GM21367 (cell line): ENCODE results near the gene TFE3.

Source experiments
- ATAC-seq: cut with Tn5 transposase; IDR thresholded peaks from one replicate; pipeline ENCODE4 v1.9.1; 2021; ENCODE audit not compliant: unreplicated experiment

Gene TFE3, protein sequence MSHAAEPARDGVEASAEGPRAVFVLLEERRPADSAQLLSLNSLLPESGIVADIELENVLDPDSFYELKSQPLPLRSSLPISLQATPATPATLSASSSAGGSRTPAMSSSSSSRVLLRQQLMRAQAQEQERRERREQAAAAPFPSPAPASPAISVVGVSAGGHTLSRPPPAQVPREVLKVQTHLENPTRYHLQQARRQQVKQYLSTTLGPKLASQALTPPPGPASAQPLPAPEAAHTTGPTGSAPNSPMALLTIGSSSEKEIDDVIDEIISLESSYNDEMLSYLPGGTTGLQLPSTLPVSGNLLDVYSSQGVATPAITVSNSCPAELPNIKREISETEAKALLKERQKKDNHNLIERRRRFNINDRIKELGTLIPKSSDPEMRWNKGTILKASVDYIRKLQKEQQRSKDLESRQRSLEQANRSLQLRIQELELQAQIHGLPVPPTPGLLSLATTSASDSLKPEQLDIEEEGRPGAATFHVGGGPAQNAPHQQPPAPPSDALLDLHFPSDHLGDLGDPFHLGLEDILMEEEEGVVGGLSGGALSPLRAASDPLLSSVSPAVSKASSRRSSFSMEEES

DNA sequence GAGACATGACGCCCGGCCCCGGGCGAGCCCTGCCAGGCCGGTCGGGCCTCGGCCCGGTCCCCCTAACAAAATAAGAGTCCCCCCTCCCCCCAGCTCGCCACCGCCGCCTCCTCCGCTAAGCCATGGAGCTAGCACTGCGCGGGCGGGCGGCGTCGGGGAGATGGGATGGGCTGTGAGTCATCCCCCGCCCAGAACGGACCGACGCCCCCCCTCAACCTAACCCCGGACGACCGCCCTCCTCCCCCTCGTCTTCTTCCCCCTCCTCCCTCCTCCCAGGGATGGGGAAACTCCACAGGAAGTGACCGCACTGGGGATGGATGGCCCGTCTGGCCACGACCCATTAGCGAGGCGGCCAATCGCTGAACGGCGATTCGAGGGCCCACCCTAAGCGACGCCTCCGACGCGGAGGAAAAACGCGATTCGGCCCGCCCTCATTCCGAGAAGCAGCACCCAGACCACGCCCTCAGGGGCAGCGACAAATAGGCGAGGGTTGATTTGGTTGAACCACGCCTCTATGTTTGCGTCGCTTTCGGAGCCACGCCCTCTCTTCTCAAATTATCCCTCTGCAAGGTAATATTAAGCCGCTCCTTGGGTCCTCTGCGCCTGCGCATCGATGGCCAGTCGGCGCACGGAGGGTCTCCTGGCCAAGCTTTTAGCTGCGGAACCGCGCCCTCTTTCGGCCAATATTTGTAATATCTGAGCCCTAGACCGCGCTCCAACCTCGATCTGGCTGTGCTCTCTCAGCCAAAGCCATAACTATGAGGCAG is at the start of gene TFE3:
Gene TFE3 (minus strand): TSS at position 138 of the 767 bp plus-strand sequence. CDS start 131 bp downstream, at position 7.
- ATAC-seq = peak; percentile 86

DNA sequence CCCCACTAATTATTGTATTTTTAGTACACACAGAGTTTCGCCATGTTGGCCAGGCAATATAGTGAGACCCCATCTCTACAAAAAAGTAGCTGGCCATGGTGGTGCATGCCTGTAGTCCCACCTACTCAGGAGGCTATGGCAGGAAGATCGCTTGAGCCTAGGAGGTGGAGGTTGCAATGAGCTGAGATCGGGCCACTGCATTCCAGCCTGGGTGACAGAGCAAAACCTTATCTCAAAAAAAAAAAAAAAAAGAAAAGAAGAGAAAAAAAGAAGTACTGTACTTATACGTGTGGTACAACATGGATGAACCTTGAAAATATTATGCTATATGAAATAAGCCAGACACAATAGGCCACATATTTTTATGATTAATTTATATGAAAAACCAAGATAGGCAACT is 46.4 kb upstream of the TFE3 start:
- ATAC-seq = no peak

DNA sequence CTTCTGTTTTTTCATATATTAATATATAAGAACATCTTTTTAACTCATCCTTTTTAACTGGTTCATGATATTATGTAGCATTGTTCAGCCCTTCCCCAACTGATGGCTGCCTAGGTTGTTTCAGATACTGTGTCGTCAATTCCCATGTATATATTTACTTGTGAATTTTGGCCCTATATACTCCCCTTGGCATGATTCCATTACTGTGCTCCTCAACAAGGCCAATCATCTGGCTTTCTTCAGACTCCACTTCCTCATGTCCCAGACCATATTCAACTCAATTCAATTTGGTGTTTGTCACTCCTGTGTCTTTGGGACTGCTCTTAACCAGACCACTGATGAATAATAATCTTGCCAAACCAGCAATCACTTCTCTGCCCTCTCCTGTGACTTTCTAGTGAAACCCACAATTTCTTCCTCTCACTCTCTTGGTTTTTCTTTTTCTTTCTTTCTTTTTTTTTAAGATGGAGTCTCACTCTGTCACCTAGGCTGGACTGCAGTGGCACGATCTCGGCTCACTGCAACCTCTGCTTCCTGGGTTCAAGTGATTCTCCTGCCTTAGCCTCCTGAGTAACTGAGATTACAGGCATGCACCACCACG is 39.2 kb upstream of the TFE3 start:
- no peak for ATAC-seq

DNA sequence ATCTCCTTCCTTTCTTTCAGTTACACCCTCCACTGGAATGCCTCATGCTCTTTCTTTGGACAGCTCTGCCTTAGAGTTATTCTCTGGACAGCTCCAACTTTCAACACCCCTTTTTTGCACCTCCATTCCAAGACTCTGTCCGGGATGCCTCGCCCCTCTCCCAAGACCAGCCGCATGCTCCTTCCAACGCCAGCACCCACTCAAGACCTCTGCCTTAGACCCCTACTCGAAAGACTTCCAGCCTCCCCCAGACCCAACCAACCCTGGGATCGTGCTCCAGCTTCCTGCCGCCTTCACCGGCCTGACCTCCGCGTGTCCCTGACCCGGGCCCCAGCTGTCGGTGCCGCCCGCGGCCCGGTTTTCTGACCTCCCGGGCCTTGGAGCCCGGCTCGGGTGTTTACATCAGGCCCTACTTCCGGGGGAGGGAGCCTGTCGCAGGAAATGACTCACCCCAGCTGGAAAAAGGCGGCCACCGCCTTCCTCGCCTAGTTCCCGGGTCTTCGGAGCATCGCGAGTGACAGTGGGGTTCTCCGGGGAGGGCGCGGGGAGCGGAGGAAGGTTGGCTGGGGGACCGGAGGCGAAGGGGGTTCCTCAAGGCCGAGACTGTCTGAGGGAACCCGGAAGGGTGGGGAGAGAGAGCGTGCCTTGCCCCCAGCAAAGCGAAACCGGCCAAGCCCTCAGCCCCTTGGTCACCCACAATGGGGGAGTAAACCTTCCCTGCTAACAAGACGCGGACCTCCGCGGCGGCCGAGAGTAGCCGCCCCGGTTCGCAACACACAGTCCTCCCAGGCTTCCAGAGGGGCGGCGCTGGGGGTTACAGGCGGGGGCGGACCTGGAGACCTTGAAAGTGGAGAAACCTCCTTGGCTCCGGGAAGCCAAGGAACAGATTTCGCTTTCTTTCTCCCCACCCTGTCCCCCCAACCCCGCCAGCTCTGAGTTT is 36.6 kb upstream of the TFE3 start, which contains the start of gene WDR45:
Gene WDR45 (minus strand): TSS at position 399 of the 940 bp plus-strand sequence. CDS start 1,792 bp downstream, outside the sequence.
- ATAC-seq = no peak

DNA sequence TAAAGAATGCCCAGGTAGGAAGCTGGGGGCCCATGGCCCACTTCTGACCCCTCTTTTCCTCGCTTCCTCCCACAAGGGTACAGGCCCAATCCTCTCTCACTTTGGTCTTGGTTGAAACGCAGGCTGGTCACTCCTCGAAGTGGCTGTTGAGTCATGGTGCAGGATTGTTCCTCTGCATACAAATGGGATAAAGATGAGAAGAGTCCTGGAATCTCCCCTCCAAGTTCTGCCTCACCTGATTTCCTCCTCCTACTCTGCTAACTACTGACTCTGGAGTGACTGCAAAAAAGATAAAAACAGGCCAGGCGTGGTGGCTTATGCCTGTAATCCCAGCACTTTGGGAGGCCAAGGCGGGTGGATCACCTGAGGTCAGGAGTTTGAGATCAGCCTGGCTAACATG is 34.8 kb upstream of the TFE3 start:
- ATAC-seq = no peak

DNA sequence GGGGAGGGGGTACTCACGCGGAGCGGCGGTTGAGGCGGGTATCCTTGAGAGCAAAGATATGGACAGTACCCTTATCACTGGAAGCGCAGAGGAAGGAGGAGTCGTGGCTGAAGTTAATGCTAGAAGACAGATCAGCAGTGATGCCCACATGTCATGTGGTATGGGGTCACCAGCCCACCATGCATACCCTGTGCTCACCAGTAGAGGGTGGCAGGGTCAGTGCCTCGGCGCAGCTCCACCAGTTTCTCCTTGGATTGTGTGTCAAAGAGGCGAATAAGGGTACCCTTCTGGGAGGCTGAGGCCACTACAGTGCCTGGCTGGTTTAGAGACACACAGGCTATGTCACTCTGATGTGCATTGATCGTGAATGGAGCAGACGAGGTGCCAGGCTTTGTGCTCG is 32.2 kb upstream of the TFE3 start:
- no peak for ATAC-seq

DNA sequence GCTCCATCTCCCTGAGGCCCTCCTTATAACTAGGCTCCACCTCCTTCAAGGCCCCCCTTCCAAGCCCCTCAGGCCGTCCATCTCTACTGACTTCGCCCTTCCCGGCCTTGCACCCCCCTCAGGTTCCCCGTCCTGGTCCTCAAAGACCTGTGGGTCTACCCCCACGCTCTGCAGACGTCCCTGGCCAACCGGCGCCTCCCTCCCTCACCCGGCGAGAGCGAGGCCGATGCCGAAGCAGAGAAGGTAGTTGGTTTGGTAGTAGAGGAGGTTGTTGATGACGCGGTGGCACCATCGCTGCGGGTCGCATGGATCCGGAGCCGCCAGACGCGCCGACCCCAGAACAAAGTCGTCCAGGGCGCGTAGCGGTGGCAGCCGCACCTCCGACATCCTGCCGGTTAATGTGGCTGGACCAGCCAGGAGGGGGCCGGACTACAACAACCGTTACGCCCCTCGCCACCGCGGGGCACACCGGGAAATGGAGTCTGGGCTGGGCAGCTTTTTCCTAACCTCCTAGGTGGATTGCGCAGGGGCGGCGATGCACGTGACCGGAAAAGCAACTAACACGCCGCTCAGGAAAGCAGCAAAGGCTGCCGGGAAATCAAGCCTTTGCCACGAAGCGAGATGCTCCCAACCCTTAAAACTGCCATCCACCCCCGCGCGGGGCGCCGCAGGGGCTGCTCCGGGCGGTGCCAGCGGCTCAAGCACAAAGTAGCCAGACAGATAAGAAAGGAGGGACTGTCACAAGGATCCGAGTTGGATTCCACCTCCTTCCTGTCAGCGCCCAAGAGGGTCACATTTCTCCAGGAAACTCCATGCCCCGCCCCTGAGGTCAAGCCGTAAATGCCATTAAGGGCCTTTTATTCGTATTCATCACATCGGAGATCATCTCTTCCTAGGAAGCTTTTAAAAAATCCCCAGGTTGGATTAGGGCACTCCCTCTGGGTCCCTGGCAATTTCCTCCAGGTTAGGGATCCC is 30.7 kb upstream of the TFE3 start, which contains the start of gene PRAF2:
Gene PRAF2 (minus strand): TSS at position 402 of the 975 bp plus-strand sequence. CDS start 15 bp downstream, at position 387.
- ATAC-seq = peak; percentile 90

DNA sequence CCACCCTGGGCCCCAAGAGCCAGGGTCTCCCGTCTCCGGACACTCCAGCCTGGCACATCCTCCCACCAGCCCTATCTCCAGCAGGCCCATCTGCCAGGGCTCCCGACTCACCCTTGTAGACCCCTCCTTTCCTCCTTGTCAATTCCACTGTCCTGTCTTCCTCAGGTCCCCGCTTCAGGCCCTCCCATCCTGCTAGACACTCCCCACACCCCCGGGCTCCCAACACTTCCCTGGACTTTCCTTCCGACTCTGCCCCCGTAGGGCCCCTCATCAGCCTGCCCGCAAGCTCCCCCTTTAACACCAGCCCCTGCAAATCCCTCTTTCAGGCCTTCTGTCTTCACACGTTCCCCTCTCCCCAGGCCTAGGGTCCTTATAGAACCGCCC is 29.5 kb upstream of the TFE3 start:
- ATAC-seq = no peak

DNA sequence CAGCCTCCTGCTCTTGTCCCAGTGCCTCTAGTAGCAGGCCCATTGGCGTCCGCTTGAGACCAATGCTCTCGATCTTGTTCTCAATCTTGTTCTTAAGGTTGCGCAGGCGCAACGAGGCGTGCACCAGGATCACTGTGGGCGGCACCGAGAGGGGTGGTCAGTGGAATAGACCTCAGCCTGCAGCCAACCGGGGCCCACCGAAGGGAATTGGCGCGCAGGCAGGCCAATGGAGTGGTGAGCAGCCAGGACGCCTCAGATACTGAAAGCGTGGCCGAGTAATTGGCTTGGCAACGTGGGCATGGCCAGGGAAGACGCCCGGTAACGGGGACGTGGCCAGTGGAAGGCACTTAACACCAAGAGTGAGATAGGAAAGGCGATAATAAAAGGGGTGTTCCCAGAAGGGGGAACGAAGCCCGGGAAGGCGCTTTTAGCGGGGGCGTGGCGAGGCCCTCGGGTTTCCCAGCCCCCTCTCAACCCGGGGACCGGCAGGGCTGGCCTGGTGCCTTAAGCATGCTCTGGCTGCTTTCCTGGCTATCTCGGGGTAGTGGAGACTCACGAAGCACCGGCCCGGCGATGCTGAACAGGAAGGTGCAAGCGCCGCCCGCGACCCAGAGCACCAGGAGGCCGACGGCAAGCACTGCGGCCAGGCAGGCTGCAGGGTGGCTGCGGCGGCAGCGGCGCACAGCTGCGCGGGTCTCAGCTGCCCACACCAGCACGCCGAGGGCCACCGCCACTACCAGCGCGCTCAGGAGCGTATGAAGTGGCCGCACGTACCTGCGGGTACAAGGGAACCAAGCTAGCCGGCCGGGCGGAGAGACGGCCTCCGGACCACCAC is 28.9 kb upstream of the TFE3 start:
- no peak for ATAC-seq

DNA sequence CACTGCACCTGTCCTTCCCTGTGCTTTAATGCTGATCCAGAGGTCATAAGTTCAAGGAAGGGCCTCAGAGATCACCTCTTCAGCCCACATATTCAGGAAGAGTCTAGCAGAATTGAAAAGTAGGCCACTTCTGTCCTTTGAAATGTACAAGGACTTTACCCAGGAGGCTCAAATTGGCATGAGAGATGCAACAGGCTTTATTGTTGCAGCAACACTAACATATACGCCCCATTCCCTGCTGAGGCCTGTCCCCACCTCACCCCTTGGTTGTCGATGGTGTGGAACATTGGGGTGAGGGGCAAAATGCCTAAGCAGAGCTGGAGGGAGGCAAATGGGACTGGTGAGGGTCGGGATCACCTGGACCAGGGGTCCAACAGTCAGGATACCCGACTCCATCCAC is 27.8 kb upstream of the TFE3 start:
- ATAC-seq = no peak

DNA sequence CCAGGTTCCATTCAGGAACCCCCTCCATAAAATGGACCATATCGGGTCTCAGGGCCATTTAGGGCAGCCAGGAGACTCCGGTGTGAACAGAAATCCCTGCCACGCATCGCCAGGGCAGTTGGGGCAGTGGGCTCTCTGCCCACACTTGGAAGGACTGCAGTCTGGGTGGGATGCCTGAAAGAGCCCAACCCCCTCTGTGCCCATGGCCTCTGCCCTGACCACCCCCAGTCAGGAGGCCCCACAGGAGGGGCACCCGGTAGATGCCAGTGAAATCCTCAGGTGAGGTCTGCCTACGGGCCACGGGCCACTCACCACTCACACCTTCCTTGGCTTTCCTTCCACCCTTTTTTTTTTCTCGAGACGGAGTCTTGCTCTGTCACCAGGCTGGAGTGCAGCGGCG is 25.9 kb upstream of the TFE3 start:
- no peak for ATAC-seq

DNA sequence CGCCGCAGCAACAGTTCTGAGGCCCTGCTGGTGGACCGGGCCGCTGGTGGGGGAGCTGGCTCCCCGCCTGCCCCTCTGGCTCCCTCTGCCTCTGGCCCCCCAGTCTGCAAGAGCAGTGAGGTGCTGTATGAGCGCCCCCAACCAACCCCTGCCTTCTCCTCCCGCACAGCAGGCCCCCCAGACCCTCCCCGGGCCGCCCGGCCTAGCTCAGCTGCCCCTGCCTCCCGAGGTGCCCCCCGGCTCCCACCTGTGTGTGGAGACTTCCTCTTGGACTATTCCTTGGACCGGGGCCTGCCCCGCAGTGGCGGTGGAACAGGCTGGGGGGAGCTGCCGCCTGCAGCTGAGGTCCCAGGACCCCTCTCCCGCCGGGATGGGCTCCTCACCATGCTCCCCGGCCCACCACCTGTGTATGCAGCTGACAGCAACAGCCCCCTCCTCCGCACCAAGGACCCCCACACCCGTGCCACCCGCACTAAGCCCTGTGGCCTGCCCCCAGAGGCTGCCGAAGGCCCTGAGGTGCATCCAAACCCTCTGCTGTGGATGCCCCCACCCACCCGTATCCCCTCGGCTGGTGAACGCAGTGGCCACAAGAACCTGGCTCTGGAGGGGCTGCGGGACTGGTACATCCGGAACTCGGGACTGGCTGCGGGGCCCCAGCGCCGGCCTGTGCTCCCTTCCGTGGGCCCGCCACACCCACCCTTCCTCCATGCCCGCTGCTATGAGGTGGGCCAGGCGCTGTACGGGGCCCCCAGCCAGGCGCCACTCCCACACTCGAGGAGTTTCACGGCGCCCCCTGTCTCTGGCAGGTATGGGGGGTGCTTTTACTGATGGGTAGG is 24.3 kb upstream of the TFE3 start:
- no peak for ATAC-seq

DNA sequence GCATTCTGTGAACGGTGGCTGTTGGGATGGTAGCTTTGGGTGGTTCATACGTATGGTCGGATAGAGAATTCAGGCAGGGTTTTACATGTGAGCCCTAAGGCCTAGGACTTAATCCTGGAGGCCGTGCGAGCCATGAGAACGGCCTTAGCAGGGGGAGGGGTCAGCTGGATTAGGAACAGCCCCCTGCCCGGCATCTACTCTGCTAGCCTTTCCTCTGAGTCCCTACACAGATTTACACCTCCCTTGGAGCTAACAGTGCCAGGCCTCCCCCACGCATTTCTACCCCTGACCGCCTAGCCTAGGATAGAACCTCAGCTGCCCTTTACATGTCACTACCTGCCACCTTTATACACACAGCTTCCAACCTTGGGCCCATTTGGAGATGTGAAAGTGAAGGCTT is 23.5 kb upstream of the TFE3 start:
- no peak for ATAC-seq

DNA sequence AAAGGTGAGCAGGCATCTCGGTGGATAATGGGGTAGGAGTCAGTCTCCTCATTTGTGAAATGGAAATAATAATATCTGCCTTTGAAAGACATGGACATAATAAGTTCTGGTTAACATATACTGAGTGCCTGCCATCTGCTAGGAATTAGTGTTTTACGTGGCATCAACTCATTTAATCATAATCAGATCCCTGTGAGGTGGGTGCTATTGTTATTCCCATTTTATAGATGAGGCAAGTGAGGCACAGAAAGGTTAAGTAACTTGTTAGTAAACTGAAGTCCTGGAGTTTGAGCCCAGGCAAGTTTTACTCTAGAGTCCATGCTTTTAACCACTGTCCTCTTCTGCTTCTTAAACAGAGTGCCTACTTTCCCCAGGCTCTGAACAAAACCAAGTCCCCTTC is 23.1 kb upstream of the TFE3 start:
- no peak for ATAC-seq

DNA sequence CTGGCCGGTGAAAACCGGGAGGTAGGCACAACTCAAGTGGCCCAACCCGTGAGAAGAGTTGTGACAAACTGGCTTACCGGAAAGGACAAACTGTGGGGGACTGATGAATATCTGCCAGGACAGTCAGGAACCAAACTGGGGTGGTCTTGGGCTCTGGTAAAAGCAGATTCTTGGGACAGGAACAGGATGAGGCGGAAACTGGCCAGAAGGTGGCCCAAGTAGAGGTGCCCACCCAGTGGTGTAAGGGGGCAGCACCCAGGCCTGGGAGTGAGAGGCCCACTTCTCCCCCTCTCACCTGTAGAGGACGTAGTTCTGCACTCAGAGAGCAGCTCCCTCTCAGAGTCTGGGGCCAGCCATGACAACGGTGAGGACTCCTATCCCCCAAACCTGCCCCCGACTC is 21.6 kb upstream of the TFE3 start:
- ATAC-seq = no peak

DNA sequence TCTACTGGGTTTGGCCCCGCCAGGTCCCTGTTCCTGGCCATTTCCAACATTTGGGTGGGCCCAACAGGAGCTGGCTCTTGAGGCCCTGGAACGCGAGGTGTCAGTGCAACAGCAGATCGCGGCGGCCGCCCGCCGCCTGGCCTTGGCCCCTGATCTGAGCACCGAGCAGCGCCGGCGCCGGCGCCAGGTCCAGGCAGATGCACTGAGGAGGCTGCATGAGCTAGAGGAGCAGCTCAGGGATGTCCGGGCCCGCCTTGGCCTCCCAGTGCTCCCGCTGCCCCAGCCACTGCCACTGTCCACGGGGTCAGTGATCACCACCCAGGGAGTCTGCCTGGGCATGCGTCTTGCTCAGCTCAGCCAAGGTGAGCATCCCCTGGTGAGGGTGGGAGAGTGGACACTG is 21.1 kb upstream of the TFE3 start:
- ATAC-seq = no peak

DNA sequence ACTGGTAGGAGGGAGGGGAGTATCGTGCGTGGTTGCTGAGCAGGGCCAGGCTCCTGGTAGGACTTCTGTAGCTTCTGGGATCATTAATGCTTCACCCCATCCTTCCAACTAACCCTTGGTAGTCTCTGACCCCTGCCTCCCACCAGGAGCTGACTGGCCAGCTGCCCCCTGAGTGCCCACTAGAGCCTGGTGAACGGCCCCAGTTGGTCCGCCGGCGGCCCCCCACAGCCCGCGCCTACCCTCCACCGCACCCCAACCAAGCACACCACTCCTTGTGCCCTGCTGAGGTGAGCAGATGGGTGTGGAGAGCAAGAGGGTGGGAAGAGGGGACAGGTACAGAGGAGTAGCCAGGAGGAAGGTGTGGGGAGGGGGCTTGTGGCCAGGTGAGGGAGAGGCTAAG is 20.6 kb upstream of the TFE3 start:
- ATAC-seq = no peak
